Cardiac fibroblast (primary cell): ENCODE measurements around the gene TFB2M.

Experiments used
- DNase-seq, 2 donors: peaks; one replicate each; pipeline versions ENCODE4 v3.0.0 to v3.0.0-alpha.2; 2010; ENCODE audit warnings: low read depth in 2 of 2
- H3K4me3 ChIP-seq, 2 donors: replicated peaks in 1 of 2; 1 replicate in 1 of 2; 2 replicates in 1 of 2; pipeline ENCODE4 v1.5.1; 2011; ENCODE audit warnings: low read depth in 2 of 2, low read length in 2 of 2, mild to moderate bottlenecking in 2 of 2, moderate library complexity in 1 of 2
- CTCF ChIP-seq: IDR thresholded peaks from one replicate; pipeline ENCODE4 v1.5.1; 2011; ENCODE audit warnings: low read depth, mild to moderate bottlenecking, low read length, inconsistent platforms

The TFB2M gene

GRCh38 chr1:246554201-246554600, 11.9 kb downstream of the TFB2M start:
- no peak for TF ChIP-seq CTCF
- no peak for DNase-seq
- H3K4me3 ChIP-seq, result no peak overlapping the region

- H3K4me3 ChIP-seq, result no peak overlapping the region
- TF ChIP-seq CTCF, result no peak
- DNase-seq, result no peak
Measured at GRCh38 chr1:246552110-246552509, 14.0 kb downstream of the TFB2M start.

- DNase-seq, result no peak
- no peak overlapping the region for H3K4me3 ChIP-seq
- no peak for TF ChIP-seq CTCF
Measured at GRCh38 chr1:246550402-246550801, 15.7 kb downstream of the TFB2M start.

GRCh38 chr1:246549665-246550064, 16.4 kb downstream of the TFB2M start:
- TF ChIP-seq CTCF, result no peak
- no peak overlapping the region for H3K4me3 ChIP-seq
- no peak for DNase-seq

GRCh38 chr1:246544001-246544400, 22.1 kb downstream of the TFB2M start:
- H3K4me3 ChIP-seq, result no peak overlapping the region
- no peak for TF ChIP-seq CTCF
- DNase-seq, result no peak

- no peak for TF ChIP-seq CTCF
- DNase-seq, result no peak
- no peak overlapping the region for H3K4me3 ChIP-seq
Measured at GRCh38 chr1:246540738-246541491, 25.1 kb downstream of the TFB2M start.

- no peak for TF ChIP-seq CTCF
- DNase-seq, result no peak
- no peak overlapping the region for H3K4me3 ChIP-seq
Measured at GRCh38 chr1:246537887-246538286, 28.2 kb downstream of the TFB2M start.
